Myometrial cell (primary cell): ENCODE measurements around the gene RPL5. TPM values are rescaled to one million over a fixed set of nuclear protein-coding genes. Genes with fewer than 3 reads are reported as not detected.

Experiments
- total RNA-seq: library from RNA; depleted of rRNA; stranded (reverse); fragments of >200 nt; gene quantifications from 2 replicates; pipeline ENCODE4 v1.2.3, GENCODE V29; 2015

The RPL5 gene
- total RNA-seq, result 1,538 and 1,670 TPM in 2 replicates

DNA sequence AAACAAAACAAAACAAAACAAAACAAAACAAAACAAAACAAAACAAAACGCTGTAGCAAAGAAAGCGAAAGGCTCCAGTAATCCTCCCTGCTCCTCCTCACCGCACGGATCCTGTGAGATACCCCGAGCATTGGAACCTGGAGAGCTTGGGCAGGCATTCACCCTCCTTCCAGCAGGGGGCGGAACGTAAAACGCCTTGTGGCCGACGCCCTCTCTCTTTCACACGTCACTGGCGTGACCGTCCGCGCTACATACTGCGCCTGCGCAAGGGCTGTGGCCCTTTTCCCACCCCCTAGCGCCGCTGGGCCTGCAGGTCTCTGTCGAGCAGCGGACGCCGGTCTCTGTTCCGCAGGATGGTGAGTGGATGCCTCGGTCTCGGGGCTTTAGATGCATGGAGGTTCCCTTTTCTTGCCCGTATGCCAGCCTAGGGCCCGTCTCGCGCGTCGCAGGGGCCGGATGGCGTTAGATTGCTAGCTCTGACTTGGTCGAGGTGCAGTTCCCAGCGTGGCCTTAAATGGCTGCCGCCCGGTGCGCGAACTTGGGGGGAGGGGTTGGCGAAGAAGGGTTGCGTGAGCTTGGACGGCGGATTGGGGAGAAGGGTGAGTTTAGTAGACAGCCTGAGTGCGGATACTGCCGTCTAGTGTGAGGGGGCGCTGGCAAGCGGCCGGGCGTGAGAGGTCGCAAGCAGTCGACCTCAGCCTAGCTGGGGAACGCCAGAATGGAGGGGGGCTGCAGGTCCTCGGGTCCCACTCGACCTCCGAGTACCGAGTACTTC is at the start of gene RPL5:
Gene RPL5 (plus strand): TSS at position 279 of the 775 bp plus-strand sequence. CDS start 75 bp downstream, at position 354.

DNA sequence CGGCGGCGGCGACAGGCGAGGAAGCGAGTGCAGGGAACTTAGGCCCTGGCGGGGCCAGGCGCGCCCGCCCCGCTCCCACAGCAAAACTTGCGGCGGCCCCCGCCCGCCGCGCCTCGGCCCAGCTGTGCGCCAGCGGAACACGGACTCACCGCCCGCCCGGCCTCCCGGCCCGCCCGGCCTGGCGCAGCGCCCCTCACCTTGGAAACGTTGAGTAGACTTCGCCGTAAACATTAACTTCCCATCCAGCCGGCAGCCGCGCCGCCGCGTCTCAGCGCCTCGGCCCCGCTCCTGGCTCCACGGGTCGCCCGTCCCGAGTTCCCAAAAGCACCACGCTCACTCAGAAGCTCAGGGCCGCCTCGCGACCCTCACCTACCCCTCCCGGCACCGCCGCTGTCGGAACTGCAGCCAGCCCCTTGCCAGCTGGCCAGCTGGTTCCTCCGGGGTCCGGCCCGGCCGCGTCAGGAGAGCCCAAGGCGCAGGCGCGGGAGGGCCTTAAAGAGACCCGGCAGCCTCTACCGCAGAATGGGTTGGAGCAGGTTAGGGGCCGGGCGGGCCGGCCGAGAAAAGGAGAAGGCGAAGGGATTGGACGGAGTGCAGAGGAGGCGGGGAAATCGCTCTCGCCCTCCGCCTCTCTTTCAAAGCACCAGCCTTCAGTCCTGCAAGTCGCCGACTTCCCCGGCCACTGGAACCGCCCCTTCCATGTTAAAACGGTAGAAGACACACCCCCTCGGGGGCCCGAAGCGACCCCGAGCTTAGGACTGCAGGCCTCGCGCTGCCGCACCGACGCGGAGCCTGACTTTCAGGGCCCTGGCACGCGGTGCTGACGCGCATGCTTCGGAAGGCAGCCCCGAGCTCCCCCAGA is 47.0 kb upstream of the RPL5 start, which contains the start of gene EVI5:
Gene EVI5 (minus strand): TSS at position 470 of the 862 bp plus-strand sequence. CDS start 48,562 bp downstream, outside the sequence.

Other genes with a start within 250 kb of the RPL5 start
- gene EVI5, start 46.9 kb upstream of the RPL5 start, total RNA-seq, result 11.5 and 13.1 TPM in 2 replicates
- 20.2 and 21.6 TPM in 2 replicates for gene DIPK1A, start 129.4 kb downstream of the RPL5 start, total RNA-seq
- gene MTF2, start 247.2 kb downstream of the RPL5 start, total RNA-seq, result 5.1 and 16.1 TPM in 2 replicates